Kidney (tissue), 14 donors: Measurements from ENCODE around the gene SNCAIP. TPM values are rescaled to one million over a fixed set of nuclear protein-coding genes. Genes with fewer than 3 reads are reported as not detected.

Experiments used
- DNase-seq, 5 donors: peaks; one replicate each; pipeline ENCODE4 v3.0.0-alpha.2; 2013 to 2020
- FAIRE-seq: peaks from 2 replicates; lab custom pipeline; 2012; peaks lifted over from hg19 to GRCh38; lab: Jason Lieb, UNC
- H3K27ac ChIP-seq, 2 donors: one replicate each; pipeline ENCODE4 v1.7.0; 2013; ENCODE audit warnings: low read depth in 2 of 2, low read length in 2 of 2, inconsistent platforms in 1 of 2
- H3K27me3 ChIP-seq: one replicate; pipeline ENCODE4 v1.7.1; 2013; ENCODE audit warnings: low read length, inconsistent platforms; ENCODE audit not compliant: control insufficient read depth, insufficient read depth
- H3K36me3 ChIP-seq, 3 donors: one replicate each; pipeline versions ENCODE4 v1.7.0 to v1.7.1; 2013; ENCODE audit warnings: low read length in 3 of 3, control low read depth in 1 of 3, inconsistent platforms in 1 of 3; ENCODE audit not compliant: insufficient read depth in 3 of 3, control insufficient read depth in 2 of 3
- H3K4me1 ChIP-seq, 3 donors: one replicate each; pipeline versions ENCODE4 v1.7.0 to v1.7.1; 2013; ENCODE audit warnings: low read length in 3 of 3, inconsistent platforms in 1 of 3, low read depth in 1 of 3; ENCODE audit not compliant: control insufficient read depth in 2 of 3, insufficient read depth in 2 of 3
- H3K4me3 ChIP-seq, 3 donors: one replicate each; pipeline versions ENCODE4 v1.7.0 to v1.8.1; 2013; ENCODE audit warnings: low read length in 3 of 3, control low read depth in 1 of 3, inconsistent platforms in 1 of 3
- H3K9ac ChIP-seq, 3 donors: one replicate each; pipeline versions ENCODE4 v1.7.0 to v1.7.1; 2013; ENCODE audit warnings: low read length in 3 of 3, control low read depth in 1 of 3, inconsistent platforms in 1 of 3
- H3K9me3 ChIP-seq, 3 donors: one replicate each; pipeline versions ENCODE4 v1.7.0 to v1.7.1; 2013; ENCODE audit warnings: low read length in 3 of 3, control low read depth in 1 of 3, inconsistent platforms in 1 of 3; ENCODE audit not compliant: control insufficient read depth in 2 of 3, insufficient read depth in 1 of 3
- CTCF ChIP-seq: IDR thresholded peaks from 3 replicates; pipeline ENCODE4 v1.5.1; 2012; ENCODE audit warnings: mild to moderate bottlenecking, moderate library complexity, borderline replicate concordance; ENCODE audit not compliant: insufficient read depth; ENCODE audit errors: extremely low read depth
- intact Hi-C: fragments of 100-400 bp; cut with DNase I; formaldehyde crosslinking; loops from one replicate; pipeline ENCODE4 v1.11.1; 2022
- polyA plus RNA-seq: library from polyadenylated mRNA; stranded (reverse); fragments of 350-450 nt; fragmentation: Illumina TruSeq; extraction: RNeasy Lipid Tissue Mini Kit (QIAGEN cat#74804); gene quantifications from one replicate; pipeline ENCODE4 v1.2.3, GENCODE V29; 2014; ENCODE audit warnings: low read depth, low replicate concordance; ENCODE audit not compliant: insufficient read depth
- total RNA-seq: library from RNA; stranded (reverse); fragmentation: NEBNext Ultra II Directional; extraction: Animal tissue kit (Norgen Biotek cat#: 25700); gene quantifications from one replicate; pipeline ENCODE4 v1.2.1, GENCODE V29; 2021
- donor health status: control.
- donor health status: control.
- donor health status: control.
- donor health status: control.
- donor health status: control.
- donor health status: DM: yes; HTN: yes; CAD: no.
- donor health status: Normal renal cell carcinoma (clear cell type).

Gene SNCAIP
- total and polyA plus RNA-seq, 2 donors from 2014 or later, result 0.82 to 7.8 TPM

GRCh38 chr5:122429545-122430318 lies 117.7 kb downstream of the SNCAIP start:
- Histone ChIP-seq H3K9ac (no peak overlapping the region), H3K27me3 (no peaks in the 10 kb centered on the region), H3K4me1 (no peaks in the 10 kb centered on the region), H3K4me3 (no peak overlapping the region), H3K36me3 (no peaks in the 10 kb centered on the region), H3K27ac (no peak overlapping the region), H3K9me3 (no peaks in the 10 kb centered on the region)
- TF ChIP-seq CTCF, result no peak
- FAIRE-seq, result no peak
- DNase-seq, result no peak
- intact Hi-C loops, result no loop called here

GRCh38 chr5:122430319-122430586 lies 118.2 kb downstream of the SNCAIP start:
- no peaks in the 10 kb centered on the region for H3K4me1 ChIP-seq
- H3K27me3 ChIP-seq, result no peaks in the 10 kb centered on the region
- DNase-seq, result no peak
- H3K9me3 ChIP-seq, result no peaks in the 10 kb centered on the region
- intact Hi-C loops, result no loop called here
- no peak overlapping the region for H3K4me3 ChIP-seq
- H3K36me3 ChIP-seq, result no peaks in the 10 kb centered on the region
- no peak for FAIRE-seq
- no peak overlapping the region for H3K27ac ChIP-seq
- TF ChIP-seq CTCF, result no peak
- no peak overlapping the region for H3K9ac ChIP-seq

- TF ChIP-seq CTCF, result no peak
- intact Hi-C loops, result no loop called here
These were observed 119.3 kb downstream of the SNCAIP start for GRCh38 chr5:122431298-122431697.

More at GRCh38 chr5:122431298-122431697, 119.3 kb downstream of the SNCAIP start:
- Histone ChIP-seq H3K4me1 (no peaks in the 10 kb centered on the region), H3K9me3 (no peaks in the 10 kb centered on the region), H3K36me3 (no peaks in the 10 kb centered on the region), H3K27ac (no peak overlapping the region), H3K4me3 (no peak overlapping the region), H3K27me3 (no peaks in the 10 kb centered on the region), H3K9ac (no peak overlapping the region)
- FAIRE-seq (no peak), DNase-seq (no peak)
